ES-I3 (cell line): ENCODE results near the gene OR5B3.
"Not testable (repeated sequence)": the region's sequence is repeated elsewhere in the genome, so short reads cannot be mapped to it uniquely, and the experiment has no call there.

Experiments
- H3K36me3 ChIP-seq: 2 replicates; pipeline ENCODE4 v1.6.1; 2013; ENCODE audit warnings: mild to moderate bottlenecking, low read length, control low read depth, moderate library complexity; ENCODE audit not compliant: insufficient read depth
- H3K4me1 ChIP-seq: 2 replicates; pipeline ENCODE4 v1.6.1; 2013; ENCODE audit warnings: mild to moderate bottlenecking, control low read depth, low read length; ENCODE audit not compliant: insufficient read depth
- H3K9ac ChIP-seq: 2 replicates; pipeline ENCODE4 v1.6.1; 2013; ENCODE audit warnings: low read depth, mild to moderate bottlenecking, low read length, moderate library complexity
- H3K9me3 ChIP-seq: 2 replicates; pipeline ENCODE4 v1.6.1; 2013; ENCODE audit warnings: mild to moderate bottlenecking, low read length, moderate library complexity; ENCODE audit not compliant: control insufficient read depth, insufficient read depth

Gene OR5B3

GRCh38 chr11:58406774-58407173 is at the start of gene OR5B3:
Gene OR5B3, minus strand, starts transcription at chr11:58406874. Its CDS starts 3,465 bp downstream, at chr11:58403409.
- Histone ChIP-seq H3K9ac (no peak within 1 kb of the TSS), H3K9me3 (no peaks in the 10 kb centered on the region), H3K4me1 (no peaks in the 10 kb centered on the region), H3K36me3 (no peaks in the 10 kb centered on the region)

GRCh38 chr11:58451585-58451984 is 44.9 kb upstream of the OR5B3 start:
- no peak overlapping the region for H3K9ac ChIP-seq
- H3K4me1 ChIP-seq, result no peaks in the 10 kb centered on the region
- H3K9me3 ChIP-seq, result no peaks in the 10 kb centered on the region
- no peaks in the 10 kb centered on the region for H3K36me3 ChIP-seq

GRCh38 chr11:58446294-58446693 is 39.6 kb upstream of the OR5B3 start:
- Histone ChIP-seq H3K9ac (no peak overlapping the region), H3K9me3 (no peaks in the 10 kb centered on the region), H3K36me3 (no peaks in the 10 kb centered on the region), H3K4me1 (no peaks in the 10 kb centered on the region)

GRCh38 chr11:58444300-58444699 is 37.6 kb upstream of the OR5B3 start:
- no peak overlapping the region for H3K9ac ChIP-seq
- no peaks in the 10 kb centered on the region for H3K4me1 ChIP-seq
- H3K9me3 ChIP-seq, result no peaks in the 10 kb centered on the region
- H3K36me3 ChIP-seq, result no peaks in the 10 kb centered on the region

GRCh38 chr11:58442136-58442535 is 35.5 kb upstream of the OR5B3 start, which contains the start of gene OR5B12:
Gene OR5B12, minus strand, starts transcription at chr11:58442236. Its CDS starts 2,085 bp downstream, at chr11:58440151.
- Histone ChIP-seq H3K36me3 (no peaks in the 10 kb centered on the region), H3K4me1 (no peaks in the 10 kb centered on the region), H3K9me3 (no peaks in the 10 kb centered on the region), H3K9ac (no peak within 1 kb of the TSS)

- H3K36me3 ChIP-seq, result no peaks in the 10 kb centered on the region
- H3K4me1 ChIP-seq, result no peaks in the 10 kb centered on the region
- no peak overlapping the region for H3K9ac ChIP-seq
- no peaks in the 10 kb centered on the region; the same call in 1 of the 2 replicates for H3K9me3 ChIP-seq
Observed at GRCh38 chr11:58438486-58438885, 31.8 kb upstream of the OR5B3 start.

- no peaks in the 10 kb centered on the region for H3K4me1 ChIP-seq
- H3K9me3 ChIP-seq, result no peaks in the 10 kb centered on the region; the same call in 1 of the 2 replicates
- no peaks in the 10 kb centered on the region for H3K36me3 ChIP-seq
- H3K9ac ChIP-seq, result no peak overlapping the region
Observed at GRCh38 chr11:58434217-58434616, 27.5 kb upstream of the OR5B3 start.

- Histone ChIP-seq H3K9ac (no peak overlapping the region), H3K4me1 (no peaks in the 10 kb centered on the region), H3K9me3 (no peaks in the 10 kb centered on the region; the same call in 1 of the 2 replicates), H3K36me3 (no peaks in the 10 kb centered on the region)
Observed at GRCh38 chr11:58433638-58434203, 27.0 kb upstream of the OR5B3 start.

GRCh38 chr11:58429273-58429672 is 22.6 kb upstream of the OR5B3 start:
- Histone ChIP-seq H3K9ac (no peak overlapping the region), H3K36me3 (no peaks in the 10 kb centered on the region), H3K9me3 (no peaks in the 10 kb centered on the region), H3K4me1 (no peaks in the 10 kb centered on the region; the same call in 1 of the 2 replicates)

- Histone ChIP-seq H3K9me3 (no peaks in the 10 kb centered on the region), H3K36me3 (no peaks in the 10 kb centered on the region), H3K9ac (no peak within 1 kb of the TSS), H3K4me1 (peaks cover 7% of the 10 kb centered on the region; the same call in 1 of the 2 replicates)
Observed at GRCh38 chr11:58428021-58428420, 21.3 kb upstream of the OR5B3 start, which contains the start of gene OR5B2. Gene OR5B2, minus strand, starts transcription at chr11:58428121. Its CDS starts 4,860 bp downstream, at chr11:58423261.

- not testable (repeated sequence) for H3K9ac ChIP-seq, H3K36me3 ChIP-seq, H3K9me3 ChIP-seq, H3K4me1 ChIP-seq
Observed at GRCh38 chr11:58399622-58400021, 7.1 kb downstream of the OR5B3 start.

GRCh38 chr11:58395581-58395980 is 11.1 kb downstream of the OR5B3 start:
- Histone ChIP-seq H3K9me3 (no peaks in the 10 kb centered on the region), H3K9ac (no peak overlapping the region), H3K4me1 (no peaks in the 10 kb centered on the region), H3K36me3 (no peaks in the 10 kb centered on the region)

- Histone ChIP-seq H3K4me1 (no peaks in the 10 kb centered on the region), H3K36me3 (no peaks in the 10 kb centered on the region), H3K9me3 (no peaks in the 10 kb centered on the region), H3K9ac (no peak overlapping the region)
Observed at GRCh38 chr11:58394195-58394594, 12.5 kb downstream of the OR5B3 start.

GRCh38 chr11:58392746-58393145 is 13.9 kb downstream of the OR5B3 start:
- no peaks in the 10 kb centered on the region for H3K36me3 ChIP-seq
- no peaks in the 10 kb centered on the region for H3K4me1 ChIP-seq
- no peaks in the 10 kb centered on the region for H3K9me3 ChIP-seq
- H3K9ac ChIP-seq, result no peak overlapping the region

GRCh38 chr11:58391879-58392278 is 14.8 kb downstream of the OR5B3 start:
- H3K9me3 ChIP-seq, result no peaks in the 10 kb centered on the region
- no peaks in the 10 kb centered on the region for H3K36me3 ChIP-seq
- H3K9ac ChIP-seq, result no peak overlapping the region
- no peaks in the 10 kb centered on the region for H3K4me1 ChIP-seq
